Hepatocyte (in vitro differentiated cells): ENCODE measurements around the gene HSPH1. TPM values are rescaled to one million over a fixed set of nuclear protein-coding genes. Genes with fewer than 3 reads are reported as not detected.

Experiments
- DNase-seq: peaks from one replicate; pipeline ENCODE4 v3.0.0-alpha.2; 2016; ENCODE audit warnings: low spot score
- H2AFZ ChIP-seq: fragments of 200-600 bp; sonication (generic); 2 replicates; pipeline ENCODE4 v1.6.0; 2016; ENCODE audit warnings: antibody characterized with exemption, mild to moderate bottlenecking
- H3K27ac ChIP-seq: fragments of 200-600 bp; sonication (generic); 2 replicates; pipeline ENCODE4 v1.5.1; 2016; ENCODE audit warnings: mild to moderate bottlenecking
- H3K27me3 ChIP-seq: fragments of 200-600 bp; sonication (generic); 2 replicates; pipeline ENCODE4 v1.6.1; 2016
- H3K36me3 ChIP-seq: fragments of 200-600 bp; sonication (generic); replicated peaks from 2 replicates; pipeline ENCODE4 v1.5.1; 2016; ENCODE audit warnings: low read depth; ENCODE audit not compliant: insufficient read depth
- H3K4me1 ChIP-seq: fragments of 200-600 bp; sonication (generic); 2 replicates; pipeline ENCODE4 v1.5.1; 2016; ENCODE audit warnings: mild to moderate bottlenecking, moderate library complexity; ENCODE audit not compliant: insufficient read depth
- H3K4me2 ChIP-seq: fragments of 200-600 bp; sonication (generic); 2 replicates; pipeline ENCODE4 v1.6.0; 2016
- H3K4me3 ChIP-seq: fragments of 200-600 bp; sonication (generic); 2 replicates; pipeline ENCODE4 v1.5.1; 2016; ENCODE audit warnings: mild to moderate bottlenecking
- H3K79me2 ChIP-seq: fragments of 200-600 bp; sonication (generic); 2 replicates; pipeline ENCODE4 v1.6.0; 2017; ENCODE audit warnings: mild to moderate bottlenecking
- H3K9me2 ChIP-seq: fragments of 200-600 bp; sonication (generic); replicated peaks from 2 replicates; pipeline ENCODE4 v1.6.0; 2017; ENCODE audit warnings: mild to moderate bottlenecking; ENCODE audit not compliant: insufficient read depth
- H3K9me3 ChIP-seq: fragments of 200-600 bp; sonication (generic); 2 replicates; pipeline ENCODE4 v1.5.1; 2016; ENCODE audit warnings: low read depth, mild to moderate bottlenecking
- H4K20me1 ChIP-seq: fragments of 200-600 bp; sonication (generic); 2 replicates; pipeline ENCODE4 v1.6.0; 2016; ENCODE audit warnings: mild to moderate bottlenecking; ENCODE audit not compliant: insufficient read depth, poor library complexity, severe bottlenecking
- CTCF ChIP-seq: fragments of 200-600 bp; sonication (generic); IDR thresholded peaks from 2 replicates; pipeline ENCODE4 v1.5.1; 2016; ENCODE audit warnings: antibody characterized with exemption, mild to moderate bottlenecking; ENCODE audit not compliant: poor library complexity
- EZH2 ChIP-seq: fragments of 200-600 bp; sonication (generic); IDR thresholded peaks from 2 replicates; pipeline ENCODE4 v1.6.1; 2016; ENCODE audit warnings: antibody characterized with exemption, mild to moderate bottlenecking, borderline replicate concordance
- EZH2phosphoT487 ChIP-seq: fragments of 200-600 bp; sonication (generic); IDR thresholded peaks from one replicate; pipeline ENCODE4 v1.6.1; 2018; ENCODE audit warnings: antibody characterized with exemption, mild to moderate bottlenecking, low read depth, moderate library complexity; ENCODE audit not compliant: unreplicated experiment, severe bottlenecking
- WGBS: methylation state at CpG from one replicate; pipeline ENCODE4 v1.1.6; 2016; ENCODE audit warnings: low lambda C conversion rate; ENCODE audit errors: missing lambda C conversion rate; 5-methylcytosine and 5-hydroxymethylcytosine counted together
- polyA plus RNA-seq: library from polyadenylated mRNA; unstranded; fragments of >200 nt; fragmentation: Nextera tagmentation; extraction: Ambion mirVana; gene quantifications from 2 replicates; pipeline ENCODE4 v1.2.1, GENCODE V29; 2016
- total RNA-seq: library from RNA; depleted of rRNA; stranded (reverse); fragments of >200 nt; gene quantifications from 2 replicates; pipeline ENCODE4 v1.2.3, GENCODE V29; 2014

Gene HSPH1
- total and polyA plus RNA-seq, 2 experiments from 2014 or later = 64.1 to 74.2 TPM

- Histone ChIP-seq H2AFZ (no peak overlapping the region), H3K4me1 (no peaks in the 10 kb centered on the region), H3K9me3 (no peaks in the 10 kb centered on the region), H4K20me1 (no peaks in the 10 kb centered on the region), H3K27ac (no peak overlapping the region), H3K4me2 (no peak overlapping the region), H3K27me3 (peaks cover 13% of the 10 kb centered on the region), H3K4me3 (no peak overlapping the region), H3K9me2 (no peaks in the 10 kb centered on the region), H3K79me2 (no peaks in the 10 kb centered on the region), H3K36me3 (no peaks in the 10 kb centered on the region)
- no peak for DNase-seq
- WGBS = 86% methylated on average over 10 of the region's 10 CpGs
- TF ChIP-seq EZH2phosphoT487 = no peak
- no peak for TF ChIP-seq CTCF
- TF ChIP-seq EZH2 = no peak
Observed at GRCh38 chr13:31096654-31097302, 64.9 kb downstream of the HSPH1 start.

DNA sequence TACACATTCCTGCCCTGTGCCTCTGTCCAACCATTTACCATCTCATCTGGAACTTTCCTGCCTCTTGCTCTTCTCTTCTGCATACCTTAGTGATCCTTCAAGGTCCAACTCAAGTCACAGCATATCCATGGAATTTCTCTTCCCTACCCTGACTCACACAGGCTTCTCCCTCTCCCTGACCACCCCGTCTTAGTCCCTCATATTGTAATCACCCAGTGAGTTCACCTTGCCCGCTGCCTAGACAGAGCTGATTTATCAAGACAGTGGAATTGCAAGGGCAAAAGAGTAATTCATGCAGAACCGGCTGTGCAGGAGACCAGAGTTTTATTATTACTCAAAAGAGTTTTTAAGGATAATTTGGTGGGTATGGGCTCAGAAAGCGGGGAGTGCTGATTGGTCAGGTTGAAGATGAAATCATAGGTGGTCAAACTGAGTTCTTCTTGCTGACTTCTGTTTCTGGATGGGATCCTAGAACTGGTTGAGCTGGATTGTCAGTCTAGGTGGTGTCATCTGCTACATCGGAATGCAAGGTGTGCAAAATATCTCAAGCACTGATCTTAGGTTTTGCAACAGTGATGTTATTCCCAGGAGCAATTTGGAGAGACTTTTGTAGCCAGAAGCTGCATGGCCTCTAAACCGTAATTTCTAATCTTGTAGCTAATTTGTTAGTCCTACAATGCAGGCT is 67.2 kb downstream of the HSPH1 start:
- no peaks in the 10 kb centered on the region for H3K9me2 ChIP-seq
- no peaks in the 10 kb centered on the region for H3K9me3 ChIP-seq
- 85% methylated on average over 6 of the region's 6 CpGs for WGBS
- no peak overlapping the region for H3K4me3 ChIP-seq
- DNase-seq = no peak
- no peaks in the 10 kb centered on the region for H4K20me1 ChIP-seq
- H2AFZ ChIP-seq = no peak overlapping the region
- H3K4me1 ChIP-seq = no peaks in the 10 kb centered on the region
- no peak overlapping the region for H3K27ac ChIP-seq
- no peak overlapping the region for H3K4me2 ChIP-seq
- H3K36me3 ChIP-seq = no peaks in the 10 kb centered on the region
- H3K79me2 ChIP-seq = no peaks in the 10 kb centered on the region
- TF ChIP-seq CTCF (no peak), EZH2 (no peak), EZH2phosphoT487 (no peak)
- no peaks in the 10 kb centered on the region for H3K27me3 ChIP-seq

DNA sequence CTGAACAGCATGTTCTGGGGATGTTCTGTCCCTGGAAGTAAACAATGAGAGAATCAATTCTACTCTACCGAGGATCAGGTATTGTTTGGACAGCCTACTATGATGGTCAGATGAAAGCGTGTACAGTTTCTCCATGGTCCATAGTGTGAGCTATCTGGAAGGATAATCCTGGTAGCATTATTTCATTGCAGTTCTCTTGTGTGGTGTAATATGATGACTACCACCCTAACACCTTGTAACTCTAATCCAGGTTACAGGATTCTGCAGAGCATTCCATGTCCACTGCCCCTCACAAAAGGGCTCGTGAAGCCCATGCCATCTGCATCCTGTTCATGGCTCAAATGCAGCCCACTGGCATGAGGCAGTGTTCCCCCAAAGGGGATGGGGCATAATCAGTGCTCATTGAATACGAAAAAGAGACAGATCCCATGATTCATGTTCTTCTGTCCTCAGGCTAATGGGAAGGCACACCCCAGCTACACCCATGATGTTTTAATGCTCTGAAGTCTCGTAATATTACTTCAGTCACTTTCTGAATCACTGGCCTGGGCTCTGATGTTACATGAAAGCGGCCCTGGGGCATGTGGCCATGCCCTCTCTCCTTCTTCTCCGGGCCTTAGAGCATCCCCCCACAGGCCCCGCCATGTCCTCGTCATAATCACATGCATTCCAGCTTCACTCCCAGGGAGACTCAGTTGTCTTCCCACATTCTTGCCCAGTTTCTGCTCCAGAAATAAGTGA is 68.4 kb downstream of the HSPH1 start:
- 87% methylated on average over 9 of the region's 9 CpGs for WGBS
- Histone ChIP-seq H3K4me2 (no peak overlapping the region), H3K9me2 (no peaks in the 10 kb centered on the region), H3K4me1 (no peaks in the 10 kb centered on the region), H3K27me3 (no peaks in the 10 kb centered on the region), H2AFZ (no peak overlapping the region), H3K4me3 (no peak overlapping the region), H3K27ac (no peak overlapping the region), H3K9me3 (no peaks in the 10 kb centered on the region), H3K79me2 (no peaks in the 10 kb centered on the region), H3K36me3 (no peaks in the 10 kb centered on the region), H4K20me1 (no peaks in the 10 kb centered on the region)
- TF ChIP-seq EZH2 = no peak
- TF ChIP-seq EZH2phosphoT487 = no peak
- no peak for TF ChIP-seq CTCF
- DNase-seq = no peak
